Stimulated activated naive B cell treated with anti-CD40 and anti-IgM and Interleukin-4, amounts not matched to agents 10 μg/mL and 1 μg/mL and 100 μg/mL, for 72 hours (primary cell): ENCODE data around the gene C10orf95.

Experiments
- ATAC-seq, 2 donors: fragments of 150-1000 bp; cut with Tn5 transposase; replicated peaks; 2 replicates each; pipeline ENCODE4 v1.10.0; 2021; ENCODE audit warnings: moderate library complexity in 1 of 2
- DNase-seq: peaks from one replicate; pipeline ENCODE4 v3.0.0; 2021
- H3K27ac Mint-ChIP-seq: one replicate; pipeline ENCODE4 v1.8.0; 2022; ENCODE audit warnings: mild to moderate bottlenecking, mixed read lengths
- H3K27me3 Mint-ChIP-seq, 2 donors: one replicate each; pipeline ENCODE4 v1.8.0; 2022; ENCODE audit warnings: mixed read lengths in 2 of 2
- H3K36me3 Mint-ChIP-seq, 2 donors: one replicate each; pipeline ENCODE4 v1.8.0; 2022; ENCODE audit warnings: mixed read lengths in 2 of 2, mild to moderate bottlenecking in 1 of 2
- H3K4me1 Mint-ChIP-seq, 2 donors: one replicate each; pipeline ENCODE4 v1.8.0; 2022; ENCODE audit warnings: mixed read lengths in 2 of 2, mild to moderate bottlenecking in 1 of 2
- H3K4me3 Mint-ChIP-seq, 2 donors: one replicate each; pipeline ENCODE4 v1.8.0; 2022; ENCODE audit warnings: mild to moderate bottlenecking in 2 of 2, mixed read lengths in 2 of 2, moderate library complexity in 1 of 2
- H3K9me3 Mint-ChIP-seq, 2 donors: one replicate each; pipeline ENCODE4 v1.8.0; 2022; ENCODE audit warnings: mixed read lengths in 2 of 2, mild to moderate bottlenecking in 1 of 2

C10orf95 gene

GRCh38 chr10:102420714-102421506, 30.4 kb downstream of the C10orf95 start, which contains the start of gene FBXL15:
TSS of gene FBXL15 (plus strand) at chr10:102420836. CDS start at chr10:102421130, 294 bp downstream.
- Mint-ChIP-seq H3K9me3 (no peaks in the 10 kb centered on the region), H3K27me3 (peaks cover 30 to 31% of the 10 kb centered on the region in 2 donors), H3K27ac (peak within 1 kb of the TSS; percentile 97), H3K4me3 (peak within 1 kb of the TSS; percentile 98 to 100), H3K4me1 (peaks cover 22 to 48% of the 10 kb centered on the region in 2 donors), H3K36me3 (peaks cover 20 to 23% of the 10 kb centered on the region in 2 donors)
- ATAC-seq (peak; percentile 81 to 85), DNase-seq (peak; percentile 95)

GRCh38 chr10:102420181-102420713, 31.1 kb downstream of the C10orf95 start:
- peak overlapping the region; percentile 98 to 100 for H3K4me3 Mint-ChIP-seq
- H3K9me3 Mint-ChIP-seq = no peaks in the 10 kb centered on the region
- peaks cover 19 to 48% of the 10 kb centered on the region in 2 donors for H3K4me1 Mint-ChIP-seq
- no peak for DNase-seq
- peaks cover 17 to 19% of the 10 kb centered on the region in 2 donors for H3K36me3 Mint-ChIP-seq
- peak overlapping the region; percentile 97 for H3K27ac Mint-ChIP-seq
- ATAC-seq = no peak
- peaks cover 36 to 37% of the 10 kb centered on the region in 2 donors for H3K27me3 Mint-ChIP-seq

- Mint-ChIP-seq H3K27ac (peak overlapping the region; percentile 88), H3K27me3 (peaks cover 42% of the 10 kb centered on the region in 2 donors)
Observed at GRCh38 chr10:102419269-102420180, 31.8 kb downstream of the C10orf95 start.

GRCh38 chr10:102418622-102419268, 32.6 kb downstream of the C10orf95 start, which contains the start of gene PSD:
TSS of gene PSD (minus strand) at chr10:102418785. CDS start at chr10:102417038, 1,747 bp downstream.
- Mint-ChIP-seq H3K9me3 (no peaks in the 10 kb centered on the region), H3K27ac (peak within 1 kb of the TSS; percentile 88), H3K4me1 (peaks cover 19 to 48% of the 10 kb centered on the region in 2 donors), H3K27me3 (peaks cover 47% of the 10 kb centered on the region in 2 donors), H3K36me3 (peaks cover 4 to 15% of the 10 kb centered on the region in 2 donors), H3K4me3 (peak within 1 kb of the TSS; percentile 98 to 100)
- ATAC-seq (no peak), DNase-seq (no peak)

More at GRCh38 chr10:102419269-102420180, 31.8 kb downstream of the C10orf95 start:
- H3K36me3 Mint-ChIP-seq = peaks cover 10 to 15% of the 10 kb centered on the region in 2 donors
- peaks cover 19 to 51% of the 10 kb centered on the region in 2 donors for H3K4me1 Mint-ChIP-seq
- DNase-seq (no peak), ATAC-seq (no peak)
- peak overlapping the region; percentile 98 to 100 for H3K4me3 Mint-ChIP-seq
- no peaks in the 10 kb centered on the region for H3K9me3 Mint-ChIP-seq

- Mint-ChIP-seq H3K27me3 (peaks cover 57 to 67% of the 10 kb centered on the region in 2 donors), H3K4me1 (peaks cover 17 to 41% of the 10 kb centered on the region in 2 donors), H3K4me3 (no peak overlapping the region), H3K9me3 (no peaks in the 10 kb centered on the region), H3K27ac (no peak overlapping the region), H3K36me3 (peaks cover 0 to 4% of the 10 kb centered on the region in 2 donors)
- DNase-seq = no peak
- ATAC-seq = no peak
Observed at GRCh38 chr10:102416695-102417094, 34.6 kb downstream of the C10orf95 start.

GRCh38 chr10:102416283-102416682, 35.1 kb downstream of the C10orf95 start:
- no peak overlapping the region for H3K4me3 Mint-ChIP-seq
- H3K27ac Mint-ChIP-seq = no peak overlapping the region
- peaks cover 0 to 4% of the 10 kb centered on the region in 2 donors for H3K36me3 Mint-ChIP-seq
- H3K27me3 Mint-ChIP-seq = peaks cover 61 to 71% of the 10 kb centered on the region in 2 donors
- ATAC-seq (no peak), DNase-seq (no peak)
- H3K9me3 Mint-ChIP-seq = no peaks in the 10 kb centered on the region
- peaks cover 18 to 45% of the 10 kb centered on the region in 2 donors for H3K4me1 Mint-ChIP-seq

- Mint-ChIP-seq H3K4me3 (no peak overlapping the region), H3K27ac (no peak overlapping the region), H3K4me1 (peaks cover 26 to 45% of the 10 kb centered on the region in 2 donors), H3K27me3 (peaks cover 72 to 84% of the 10 kb centered on the region in 2 donors), H3K9me3 (no peaks in the 10 kb centered on the region), H3K36me3 (no peaks in the 10 kb centered on the region)
- ATAC-seq (no peak), DNase-seq (no peak)
Observed at GRCh38 chr10:102414749-102415148, 36.6 kb downstream of the C10orf95 start.

- H3K27ac Mint-ChIP-seq = no peak overlapping the region
- no peak for ATAC-seq
Observed at GRCh38 chr10:102413806-102414561, 37.4 kb downstream of the C10orf95 start.

GRCh38 chr10:102413053-102413705, 38.2 kb downstream of the C10orf95 start:
- peaks cover 27 to 47% of the 10 kb centered on the region in 2 donors for H3K4me1 Mint-ChIP-seq
- H3K9me3 Mint-ChIP-seq = no peaks in the 10 kb centered on the region
- ATAC-seq = peak; percentile 38 to 41
- DNase-seq = no peak
- no peaks in the 10 kb centered on the region for H3K36me3 Mint-ChIP-seq
- no peak overlapping the region for H3K4me3 Mint-ChIP-seq
- H3K27me3 Mint-ChIP-seq = peaks cover 74 to 85% of the 10 kb centered on the region in 2 donors
- H3K27ac Mint-ChIP-seq = no peak overlapping the region

More at GRCh38 chr10:102413806-102414561, 37.4 kb downstream of the C10orf95 start:
- no peaks in the 10 kb centered on the region for H3K9me3 Mint-ChIP-seq
- H3K27me3 Mint-ChIP-seq = peaks cover 74 to 85% of the 10 kb centered on the region in 2 donors
- no peaks in the 10 kb centered on the region for H3K36me3 Mint-ChIP-seq
- DNase-seq = no peak
- H3K4me1 Mint-ChIP-seq = peaks cover 26 to 43% of the 10 kb centered on the region in 2 donors
- no peak overlapping the region for H3K4me3 Mint-ChIP-seq

- Mint-ChIP-seq H3K36me3 (no peaks in the 10 kb centered on the region), H3K4me1 (peaks cover 32 to 45% of the 10 kb centered on the region in 2 donors), H3K9me3 (no peaks in the 10 kb centered on the region), H3K27me3 (peaks cover 72 to 85% of the 10 kb centered on the region in 2 donors), H3K27ac (no peak overlapping the region), H3K4me3 (no peak overlapping the region)
- ATAC-seq (no peak), DNase-seq (no peak)
Observed at GRCh38 chr10:102412293-102412692, 39.0 kb downstream of the C10orf95 start.

- Mint-ChIP-seq H3K27ac (no peak overlapping the region), H3K27me3 (peaks cover 65 to 85% of the 10 kb centered on the region in 2 donors), H3K9me3 (no peaks in the 10 kb centered on the region), H3K36me3 (no peaks in the 10 kb centered on the region), H3K4me1 (peaks cover 34 to 47% of the 10 kb centered on the region in 2 donors), H3K4me3 (peak overlapping the region; percentile 66 to 76)
- no peak for ATAC-seq
- no peak for DNase-seq
Observed at GRCh38 chr10:102411341-102412255, 39.7 kb downstream of the C10orf95 start.
